Nephron (organoid): ENCODE data around the gene FBLN2.

Experiments used
- H3K27ac Mint-ChIP-seq, 3 experiments: 2 replicates each; pipeline ENCODE4 v1.8.0; 2020; ENCODE audit warnings: mixed read lengths in 3 of 3, mild to moderate bottlenecking in 2 of 3, moderate library complexity in 1 of 3
- H3K27me3 Mint-ChIP-seq: 2 replicates; pipeline ENCODE4 v1.8.0; 2021; ENCODE audit warnings: low read depth, mild to moderate bottlenecking, moderate library complexity, mixed read lengths
- H3K36me3 Mint-ChIP-seq: 2 replicates; pipeline ENCODE4 v1.8.0; 2020; ENCODE audit warnings: low read depth, mixed read lengths
- H3K4me1 Mint-ChIP-seq: 2 replicates; pipeline ENCODE4 v1.8.0; 2020; ENCODE audit warnings: mixed read lengths
- H3K4me3 Mint-ChIP-seq, 3 experiments: 2 replicates each; pipeline ENCODE4 v1.8.0; 2020; ENCODE audit warnings: mild to moderate bottlenecking in 3 of 3, mixed read lengths in 3 of 3, moderate library complexity in 2 of 3
- H3K9me3 Mint-ChIP-seq: 2 replicates; pipeline ENCODE4 v1.8.0; 2020; ENCODE audit warnings: mixed read lengths
- CTCF ChIP-seq, 3 experiments: fragments of 200-600 bp; sonication (generic); IDR thresholded peaks; one replicate each; pipeline ENCODE4 v1.5.0; 2021; ENCODE audit warnings: antibody characterized with exemption in 3 of 3; ENCODE audit not compliant: unreplicated experiment in 3 of 3

FBLN2 gene

GRCh38 chr3:13584427-13584891 is 35.5 kb downstream of the FBLN2 start:
- no peaks in the 10 kb centered on the region for H3K36me3 Mint-ChIP-seq
- no peak overlapping the region for H3K27ac Mint-ChIP-seq
- no peak for TF ChIP-seq CTCF (IDR thresholded peaks at IDR 0.05; ENCODE audit: unreplicated experiment in 3 of 3)
- no peaks in the 10 kb centered on the region for H3K4me1 Mint-ChIP-seq
- peaks cover 8% of the 10 kb centered on the region for H3K27me3 Mint-ChIP-seq
- H3K9me3 Mint-ChIP-seq: no peaks in the 10 kb centered on the region
- H3K4me3 Mint-ChIP-seq: no peak overlapping the region

- Mint-ChIP-seq H3K27ac (no peak overlapping the region), H3K4me1 (no peaks in the 10 kb centered on the region), H3K36me3 (no peaks in the 10 kb centered on the region), H3K9me3 (no peaks in the 10 kb centered on the region), H3K27me3 (peaks cover 8% of the 10 kb centered on the region), H3K4me3 (no peak overlapping the region)
- TF ChIP-seq CTCF (IDR thresholded peaks at IDR 0.05; ENCODE audit: unreplicated experiment in 3 of 3): no peak
These were observed 36.0 kb downstream of the FBLN2 start for GRCh38 chr3:13584901-13585300.

- H3K9me3 Mint-ChIP-seq: no peaks in the 10 kb centered on the region
These were observed 38.5 kb downstream of the FBLN2 start for GRCh38 chr3:13587442-13587841.

GRCh38 chr3:13588221-13588701 is 39.3 kb downstream of the FBLN2 start:
- no peaks in the 10 kb centered on the region for H3K36me3 Mint-ChIP-seq
- H3K27ac Mint-ChIP-seq: no peak overlapping the region
- TF ChIP-seq CTCF (IDR thresholded peaks at IDR 0.05; ENCODE audit: unreplicated experiment in 3 of 3): no peak
- H3K9me3 Mint-ChIP-seq: no peaks in the 10 kb centered on the region
- H3K4me3 Mint-ChIP-seq: no peak overlapping the region
- peaks cover 3% of the 10 kb centered on the region for H3K27me3 Mint-ChIP-seq
- H3K4me1 Mint-ChIP-seq: no peaks in the 10 kb centered on the region

More at GRCh38 chr3:13587442-13587841, 38.5 kb downstream of the FBLN2 start:
- Mint-ChIP-seq H3K4me1 (no peaks in the 10 kb centered on the region), H3K36me3 (no peaks in the 10 kb centered on the region), H3K27me3 (no peaks in the 10 kb centered on the region), H3K4me3 (no peak overlapping the region), H3K27ac (no peak overlapping the region)
- TF ChIP-seq CTCF (IDR thresholded peaks at IDR 0.05; ENCODE audit: unreplicated experiment in 3 of 3): no peak

GRCh38 chr3:13588993-13589392 is 40.1 kb downstream of the FBLN2 start:
- Mint-ChIP-seq H3K27ac (no peak overlapping the region), H3K27me3 (peaks cover 9% of the 10 kb centered on the region), H3K4me1 (no peaks in the 10 kb centered on the region), H3K36me3 (no peaks in the 10 kb centered on the region), H3K4me3 (no peak overlapping the region), H3K9me3 (no peaks in the 10 kb centered on the region)
- TF ChIP-seq CTCF (IDR thresholded peaks at IDR 0.05; ENCODE audit: unreplicated experiment in 3 of 3): no peak

GRCh38 chr3:13590841-13591520 is 42.1 kb downstream of the FBLN2 start:
- H3K4me3 Mint-ChIP-seq: no peak overlapping the region
- H3K36me3 Mint-ChIP-seq: no peaks in the 10 kb centered on the region
- H3K27ac Mint-ChIP-seq: no peak overlapping the region
- peaks cover 12% of the 10 kb centered on the region for H3K27me3 Mint-ChIP-seq
- no peak for TF ChIP-seq CTCF (IDR thresholded peaks at IDR 0.05; ENCODE audit: unreplicated experiment in 3 of 3)
- H3K9me3 Mint-ChIP-seq: no peaks in the 10 kb centered on the region
- H3K4me1 Mint-ChIP-seq: peaks cover 9% of the 10 kb centered on the region
